GM23248 (cell line): ENCODE results near the gene PDZD7.

Experiments
- EZH2 ChIP-seq: fragments of 200-600 bp; sonication (generic); IDR thresholded peaks from 2 replicates; pipeline ENCODE4 v1.6.1; 2018; ENCODE audit warnings: antibody characterized with exemption, mild to moderate bottlenecking; ENCODE audit not compliant: insufficient read depth, poor library complexity, severe bottlenecking
- EZH2phosphoT487 ChIP-seq: fragments of 200-600 bp; sonication (generic); IDR thresholded peaks from 2 replicates; pipeline ENCODE4 v1.6.1; 2018; ENCODE audit warnings: antibody characterized with exemption, moderate library complexity, mild to moderate bottlenecking, low read depth; ENCODE audit not compliant: insufficient read depth

GRCh38 chr10:101007099-101007711 is 23.7 kb downstream of the PDZD7 start:
- TF ChIP-seq EZH2, result no peak
- TF ChIP-seq EZH2phosphoT487, result no peak
